Inflammatory macrophage treated with lipopolysaccharide for 1 hour (primary cell): ENCODE data around the gene PDXK.

Experiments used
- DNase-seq, 2 donors: peaks; one replicate each; pipeline ENCODE4 v3.0.0-alpha.2; 2020 to 2022

Gene PDXK

DNA sequence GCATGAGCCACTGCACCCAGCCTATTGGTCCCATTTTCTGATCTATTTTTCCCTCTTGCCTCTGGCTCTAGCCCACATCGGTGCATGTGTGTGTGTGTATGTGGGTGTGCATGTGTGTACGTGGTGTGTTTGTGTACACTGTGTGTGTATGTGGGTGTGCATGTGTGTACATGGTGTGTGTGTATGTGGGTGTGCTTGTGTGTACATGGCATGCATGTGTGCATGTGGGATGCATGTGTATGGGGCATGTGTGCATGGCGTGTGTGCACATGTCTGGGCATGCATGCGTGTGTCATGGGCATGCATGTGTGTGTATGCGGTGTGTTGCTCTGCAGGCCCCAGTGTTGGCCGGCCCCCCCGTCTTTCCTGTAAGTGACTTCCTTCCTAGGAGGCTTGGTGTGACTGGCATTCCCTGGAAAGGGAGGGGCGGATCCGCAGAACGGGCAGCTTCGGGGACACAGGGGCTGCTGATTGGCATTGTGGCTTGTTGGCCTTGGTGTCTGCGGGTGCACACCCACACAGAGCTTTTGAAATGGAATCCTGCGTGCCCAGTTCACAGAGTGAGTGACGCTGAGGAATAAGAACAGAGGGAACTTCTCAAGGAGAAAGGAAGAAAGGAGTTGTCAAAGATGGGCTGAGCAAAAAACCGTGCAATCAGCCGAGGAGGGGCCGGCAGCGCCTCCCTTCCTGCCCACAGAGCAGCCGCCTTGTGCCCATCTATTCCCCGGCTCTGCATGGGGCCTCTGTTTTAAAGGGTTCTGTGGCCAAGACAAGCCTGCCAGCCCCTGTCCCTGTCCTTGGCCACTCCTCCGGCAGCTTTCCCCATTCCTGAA is 8.0 kb downstream of the PDXK start:
- peak in 1 of 2 donors; percentile 41 for DNase-seq

DNA sequence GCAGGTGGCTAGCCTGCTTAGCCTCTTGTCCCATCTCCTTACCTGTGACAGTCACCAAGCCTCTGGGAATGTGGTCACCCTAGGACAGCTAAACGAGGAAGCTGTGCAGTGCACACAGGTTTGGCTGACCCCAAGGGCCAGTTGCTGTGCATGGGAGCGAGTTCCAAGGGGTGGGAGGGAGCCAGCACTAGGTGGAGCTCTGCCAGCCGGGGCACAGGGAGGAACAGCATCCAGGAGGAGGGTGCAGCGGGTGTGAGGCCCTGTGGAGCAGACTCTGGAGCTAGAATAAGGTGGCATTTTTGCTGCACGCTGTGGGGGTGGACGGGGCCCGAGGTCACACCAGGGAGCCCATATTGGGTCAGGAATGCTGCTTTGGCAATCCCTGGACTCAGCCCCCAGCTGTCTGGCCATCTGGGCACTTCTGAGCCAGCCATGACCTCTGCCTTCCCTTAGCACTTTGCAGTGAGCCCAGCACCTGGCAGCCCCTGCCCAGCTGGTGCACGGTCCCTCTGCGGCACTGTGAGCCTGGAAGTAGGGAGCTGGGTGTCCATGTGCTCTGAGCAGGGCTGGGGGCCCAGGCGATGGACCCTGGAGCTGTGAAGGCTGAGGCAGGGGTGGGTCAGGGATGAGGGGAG is 8.7 kb downstream of the PDXK start:
- DNase-seq, result peak in 1 of 2 donors; percentile 42

DNA sequence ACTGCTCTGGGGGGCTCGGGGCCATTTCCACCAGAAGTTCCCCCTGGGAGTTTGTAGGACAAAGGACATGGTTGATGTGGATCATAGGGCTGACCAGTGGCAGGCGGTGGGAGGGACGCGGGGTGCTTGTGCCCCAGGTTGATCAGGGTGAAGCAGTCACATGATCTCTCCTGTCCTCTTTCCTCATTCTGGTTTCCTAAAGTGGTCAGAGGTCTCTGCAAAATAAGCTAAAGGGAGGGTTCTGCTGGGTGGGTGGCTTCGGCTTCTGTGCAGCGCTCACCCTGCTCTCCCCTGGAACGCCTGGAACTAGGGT is 9.2 kb downstream of the PDXK start:
- no peak for DNase-seq

DNA sequence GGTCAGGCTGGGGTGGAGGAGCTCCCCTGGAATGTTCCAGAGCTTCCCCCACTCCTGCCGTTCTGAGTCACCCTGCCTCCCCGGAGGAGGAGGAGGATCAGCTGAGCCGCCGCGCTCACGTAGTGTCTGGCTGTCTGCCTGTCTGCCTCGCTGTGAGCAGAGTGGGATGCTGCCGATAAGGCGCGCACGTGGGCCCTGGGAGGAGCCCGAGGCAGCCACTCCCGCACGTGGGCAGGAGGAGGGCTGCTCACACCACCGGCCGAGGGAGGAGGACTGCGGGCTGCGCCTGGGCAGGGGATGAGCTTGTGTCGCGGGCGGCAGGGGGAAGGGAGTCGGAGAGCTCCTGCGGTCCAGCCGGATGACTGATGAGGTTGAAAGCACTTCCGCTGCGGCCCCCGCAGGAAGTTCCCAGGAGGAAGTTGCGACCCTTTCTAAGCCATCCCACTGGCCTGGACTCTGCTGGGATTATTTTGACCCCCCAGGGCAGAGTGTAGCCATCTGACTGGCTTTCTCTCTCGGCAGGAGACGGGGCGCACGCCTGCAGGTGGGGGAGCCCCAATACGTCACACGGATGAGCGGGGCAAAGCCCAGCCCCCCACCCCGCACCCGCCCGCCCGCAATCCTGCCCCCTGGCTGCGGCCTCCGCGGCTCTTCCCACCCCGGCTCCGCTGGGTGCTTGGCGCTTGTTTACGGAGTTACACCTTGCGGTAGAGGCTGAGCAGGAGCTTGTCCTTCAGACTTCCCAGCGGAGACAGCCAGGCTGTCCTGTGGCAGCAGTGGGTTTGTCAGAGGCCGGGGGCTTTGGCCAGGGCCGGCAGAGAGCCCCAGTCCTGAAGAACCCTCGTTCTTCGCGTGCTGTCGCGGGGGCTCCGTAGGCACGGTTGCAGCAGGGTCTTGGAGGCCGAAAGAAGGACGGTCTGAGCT is 9.8 kb downstream of the PDXK start:
- DNase-seq, result peak; percentile 94 to 99

DNA sequence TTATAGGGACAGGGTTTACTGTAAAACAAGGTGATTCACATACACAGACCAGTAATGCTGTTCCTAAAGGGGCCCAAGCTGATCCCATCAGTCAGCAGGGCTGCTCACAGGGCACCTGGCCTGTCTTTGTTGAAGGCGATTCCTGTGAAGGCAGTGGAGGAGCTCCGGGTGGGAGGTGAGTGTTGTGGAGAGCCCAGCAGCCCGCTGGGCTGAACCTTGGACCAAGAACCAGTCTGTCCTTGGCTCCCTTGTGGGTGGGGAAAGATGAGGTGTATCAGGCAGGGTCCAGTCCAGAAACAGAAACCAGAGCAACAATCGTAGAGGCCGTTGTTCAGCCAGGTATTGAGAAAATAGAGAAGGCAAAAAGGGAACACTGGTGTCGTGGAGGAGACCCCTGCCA is 12.5 kb downstream of the PDXK start:
- DNase-seq, result no peak

DNA sequence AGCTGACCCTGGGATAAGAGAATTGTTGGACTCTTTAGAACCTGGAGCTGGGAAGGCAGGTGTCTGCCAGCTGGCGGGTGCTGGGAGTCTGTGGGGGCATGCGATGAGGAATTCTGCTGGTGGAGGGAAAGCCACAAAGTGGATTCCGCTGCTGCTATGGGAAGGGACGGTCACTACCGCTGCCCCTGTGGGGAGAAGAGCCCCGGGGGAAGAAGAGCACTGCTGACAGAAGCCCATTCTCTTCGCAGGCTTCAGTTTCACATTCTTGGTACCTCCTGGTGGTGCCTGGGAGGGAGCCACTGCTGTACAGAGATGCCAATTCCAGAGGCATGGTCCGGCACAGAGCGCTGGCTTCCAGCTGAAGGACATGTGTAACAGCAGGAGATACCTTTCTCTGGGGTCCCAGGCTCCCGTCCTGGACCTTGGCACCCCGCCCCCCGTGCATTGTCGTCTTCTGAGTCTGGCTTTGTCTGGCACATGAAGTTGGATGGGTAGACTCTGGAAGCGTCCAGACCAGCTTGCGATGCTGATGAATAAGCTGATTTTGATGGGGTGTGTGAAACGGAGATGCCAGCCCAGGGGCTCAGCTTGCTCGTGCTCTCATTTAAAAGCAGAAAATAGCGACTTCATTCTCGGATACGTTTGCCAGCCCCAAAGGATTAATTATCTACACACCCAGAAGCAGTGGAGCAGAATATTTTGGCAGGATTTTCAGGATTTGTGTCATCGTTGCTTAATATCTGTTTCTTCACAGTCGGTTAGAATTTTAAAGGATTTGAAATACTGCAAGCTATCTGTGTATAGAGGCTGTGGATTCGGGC is 13.2 kb downstream of the PDXK start:
- DNase-seq, result no peak

DNA sequence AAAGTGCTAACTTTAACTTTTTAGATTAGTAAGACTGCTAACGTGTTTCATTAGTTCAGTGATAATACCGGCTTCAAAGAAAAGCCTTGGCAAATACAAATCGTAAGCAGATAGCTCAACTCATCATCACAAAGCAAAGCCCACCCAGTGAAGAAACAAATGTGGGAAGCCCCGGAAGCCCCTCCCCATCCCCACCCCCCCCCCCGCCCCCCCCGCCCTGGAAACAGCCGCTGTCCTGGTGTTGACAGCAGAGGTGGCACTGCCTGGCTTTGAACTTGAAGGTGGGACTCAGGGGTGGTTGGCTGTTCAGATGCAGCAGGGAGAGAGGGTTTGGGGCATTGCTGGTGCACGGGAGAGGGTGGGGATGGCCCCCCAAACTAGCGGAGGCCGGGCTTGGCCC is 14.1 kb downstream of the PDXK start:
- no peak for DNase-seq

DNA sequence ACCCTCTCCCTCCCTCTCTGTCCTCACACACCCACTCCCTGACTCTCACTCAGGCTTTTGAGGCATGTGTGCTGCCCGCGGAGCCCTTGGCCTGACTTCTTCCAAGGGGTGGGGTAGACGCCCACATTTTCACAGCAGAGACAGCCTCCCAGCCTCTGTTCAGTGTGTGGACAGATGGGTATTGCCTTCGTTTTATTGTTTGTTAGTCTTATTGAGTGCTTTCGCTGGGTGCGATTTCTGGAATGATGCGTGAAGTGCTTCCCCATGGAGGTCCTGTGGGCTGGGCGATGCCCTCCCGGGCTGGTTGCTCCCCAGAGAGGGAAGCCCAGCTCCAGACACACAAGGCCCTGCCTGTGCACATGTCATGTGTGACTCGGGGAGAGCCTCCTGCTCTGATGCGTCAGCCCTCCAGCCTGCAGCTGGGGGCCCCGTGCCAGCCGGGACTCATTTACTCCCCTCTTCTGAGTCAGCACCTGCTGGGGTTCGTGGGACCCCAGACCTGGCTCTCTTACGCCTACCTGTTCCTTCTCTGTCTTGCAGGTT is 14.7 kb downstream of the PDXK start:
- DNase-seq, result peak; percentile 79 to 84

DNA sequence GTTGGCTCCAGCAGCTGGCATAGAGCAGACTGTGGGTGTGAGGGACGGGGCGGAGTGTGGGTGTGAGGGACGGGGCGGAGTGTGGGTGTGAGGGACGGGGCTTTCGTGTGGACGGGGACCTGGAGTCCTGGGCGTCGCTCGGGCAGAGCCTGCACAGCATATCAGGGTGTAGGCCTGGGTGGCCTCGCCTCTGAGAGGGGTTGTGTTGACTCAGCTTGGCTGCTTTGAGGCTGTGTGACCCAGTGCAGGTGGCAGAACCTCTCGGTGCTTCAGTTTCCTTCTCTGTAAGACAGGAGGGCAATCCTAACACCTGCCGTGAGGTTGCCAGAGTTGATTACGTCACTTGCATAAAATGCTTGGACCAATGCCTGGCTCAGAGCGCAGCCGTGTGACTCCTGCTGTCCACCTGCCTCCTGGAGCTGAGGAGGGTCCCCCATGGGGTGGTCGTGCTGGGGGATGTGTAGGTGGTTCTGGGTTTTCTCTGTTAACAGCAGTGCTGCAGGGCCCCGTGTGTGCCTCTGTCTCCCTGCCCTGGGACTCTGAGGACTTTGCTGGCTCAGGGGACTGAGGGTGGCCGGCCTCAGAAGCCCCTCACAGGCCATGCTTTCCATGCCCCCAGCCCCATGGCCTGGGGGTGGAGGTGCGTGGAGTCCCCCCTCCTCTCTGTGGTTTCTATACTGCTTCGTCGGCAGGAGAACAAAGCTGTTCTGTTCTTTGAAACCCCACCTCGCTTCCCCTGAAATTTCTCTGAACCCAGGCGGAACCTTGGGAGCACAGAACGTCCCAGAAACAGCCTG is 15.4 kb downstream of the PDXK start:
- no peak for DNase-seq

DNA sequence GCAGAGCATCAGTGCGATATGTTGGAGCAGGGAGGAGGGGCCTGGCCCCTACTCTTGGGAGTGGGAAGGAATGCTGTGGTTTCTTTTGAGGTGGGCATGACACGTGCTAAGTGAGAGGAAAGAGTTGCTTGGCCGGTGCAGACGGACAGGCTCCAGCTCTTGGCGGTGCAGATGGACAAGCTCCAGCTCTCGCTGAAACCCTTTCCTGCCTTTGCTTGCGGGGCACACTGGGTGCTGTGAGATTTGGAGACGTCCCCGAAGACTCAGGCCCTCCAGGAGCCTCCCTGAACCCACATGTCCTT is 15.9 kb downstream of the PDXK start:
- no peak for DNase-seq

DNA sequence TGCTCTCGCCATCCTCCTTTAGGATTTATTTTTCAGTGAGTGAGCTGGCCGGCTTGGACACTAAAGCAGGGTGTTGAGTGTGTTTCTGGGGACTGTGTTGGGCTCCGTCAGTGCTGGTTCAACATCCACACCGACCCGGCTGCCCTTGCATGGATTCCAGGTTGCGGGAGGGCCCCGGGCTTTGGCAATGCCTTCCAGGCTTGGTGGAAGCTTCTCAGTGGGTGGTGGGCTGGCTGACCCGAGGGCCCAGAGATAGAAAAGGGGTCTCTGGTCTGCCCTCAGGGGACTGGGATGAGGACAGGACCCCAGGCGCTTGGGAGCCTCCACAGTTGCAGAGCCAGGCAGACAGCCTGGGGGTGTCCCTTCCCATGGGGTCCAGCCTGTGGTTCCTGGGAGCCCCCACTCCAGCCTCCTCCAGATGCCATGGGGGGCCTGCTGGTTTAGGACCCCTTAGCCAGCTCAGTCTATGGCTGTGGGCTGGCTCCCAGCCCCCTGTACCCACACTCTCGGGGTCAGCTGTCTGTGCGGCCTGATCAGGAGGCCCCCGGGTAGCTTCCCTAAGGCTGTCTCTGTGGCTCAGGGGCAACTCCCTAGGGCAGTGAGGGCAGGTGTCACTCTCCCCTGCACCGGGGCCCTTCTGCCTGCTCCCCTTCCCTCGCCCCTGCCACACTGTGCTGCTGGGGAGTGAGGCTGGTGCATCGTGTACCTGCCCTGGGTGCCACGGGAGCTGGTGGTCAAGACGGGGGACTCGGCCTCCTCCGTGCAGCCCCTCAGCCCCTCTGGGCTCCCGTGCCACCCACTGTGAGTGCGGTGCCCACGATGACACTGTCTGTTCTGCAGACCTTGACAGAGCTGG is 16.5 kb downstream of the PDXK start:
- DNase-seq, result no peak

DNA sequence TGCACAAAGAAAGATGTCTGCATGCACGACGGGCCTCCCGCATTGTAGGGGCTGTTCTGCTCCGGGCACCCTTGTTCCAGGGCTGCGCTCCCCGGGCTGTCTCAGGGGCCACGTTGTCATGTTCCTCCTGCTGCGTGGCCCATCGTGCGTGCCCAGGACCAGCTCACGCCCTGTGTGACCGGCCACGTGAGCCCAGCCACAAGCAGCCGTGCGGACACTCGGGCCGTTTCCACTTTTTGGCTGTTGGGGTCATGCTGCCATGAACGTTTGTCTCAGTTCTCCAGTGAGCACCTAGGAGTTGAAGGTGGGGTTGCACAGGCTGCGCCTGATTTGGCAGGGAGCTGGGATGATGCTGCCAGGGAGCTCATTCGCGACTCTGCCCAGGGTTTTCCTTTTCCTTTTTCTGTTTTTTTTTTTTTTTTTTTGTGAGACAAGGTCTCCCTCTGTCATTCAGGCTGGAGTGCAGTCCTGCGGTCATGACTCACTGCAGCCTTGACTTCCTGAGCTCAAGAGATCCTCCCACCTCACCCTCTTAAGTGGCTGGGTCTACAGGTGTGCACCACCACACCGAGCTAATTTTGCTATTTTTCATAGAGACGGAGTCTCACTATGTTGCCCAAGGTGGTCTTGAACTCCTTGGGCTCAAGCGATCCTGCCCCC is 17.4 kb downstream of the PDXK start:
- DNase-seq, result no peak

DNA sequence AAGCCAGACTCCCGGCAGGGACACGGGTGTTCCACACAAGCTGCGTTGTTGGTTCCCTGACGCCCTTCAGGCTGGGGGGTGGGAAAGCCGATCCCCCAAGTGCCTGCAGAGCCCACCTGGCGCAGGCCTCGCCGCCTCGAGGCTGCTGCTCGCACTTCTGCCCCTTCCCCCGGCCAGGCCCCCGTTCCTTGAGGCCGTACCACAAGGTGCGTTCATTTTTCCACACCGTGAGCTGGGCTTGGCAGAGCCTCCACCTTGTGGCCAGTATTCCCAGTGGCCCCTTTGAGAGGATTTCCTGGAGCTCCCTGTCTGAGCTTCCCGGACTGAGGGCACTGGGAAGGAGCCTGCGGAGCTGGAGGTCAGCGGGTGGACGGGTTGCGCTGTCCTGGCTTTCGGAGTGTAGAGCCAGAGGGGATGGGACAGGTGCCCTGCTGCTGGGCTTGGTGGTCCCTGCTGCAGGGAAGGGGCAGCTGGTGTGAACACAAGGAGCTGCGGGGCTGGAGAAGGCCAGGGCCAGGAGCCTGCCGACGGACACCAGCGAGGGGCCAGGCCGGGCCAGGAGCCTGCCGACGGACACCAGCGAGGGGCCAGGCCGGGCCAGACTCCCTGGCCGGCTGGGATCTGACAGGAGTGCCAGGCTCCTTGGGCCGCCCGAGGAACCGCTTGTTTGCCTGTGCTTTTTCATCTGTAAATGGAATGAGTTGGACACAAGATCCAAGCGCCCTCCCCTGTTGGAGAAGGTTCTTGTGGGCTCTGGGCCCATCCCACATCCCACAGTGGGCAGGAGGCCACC is 18.4 kb downstream of the PDXK start:
- DNase-seq, result no peak

DNA sequence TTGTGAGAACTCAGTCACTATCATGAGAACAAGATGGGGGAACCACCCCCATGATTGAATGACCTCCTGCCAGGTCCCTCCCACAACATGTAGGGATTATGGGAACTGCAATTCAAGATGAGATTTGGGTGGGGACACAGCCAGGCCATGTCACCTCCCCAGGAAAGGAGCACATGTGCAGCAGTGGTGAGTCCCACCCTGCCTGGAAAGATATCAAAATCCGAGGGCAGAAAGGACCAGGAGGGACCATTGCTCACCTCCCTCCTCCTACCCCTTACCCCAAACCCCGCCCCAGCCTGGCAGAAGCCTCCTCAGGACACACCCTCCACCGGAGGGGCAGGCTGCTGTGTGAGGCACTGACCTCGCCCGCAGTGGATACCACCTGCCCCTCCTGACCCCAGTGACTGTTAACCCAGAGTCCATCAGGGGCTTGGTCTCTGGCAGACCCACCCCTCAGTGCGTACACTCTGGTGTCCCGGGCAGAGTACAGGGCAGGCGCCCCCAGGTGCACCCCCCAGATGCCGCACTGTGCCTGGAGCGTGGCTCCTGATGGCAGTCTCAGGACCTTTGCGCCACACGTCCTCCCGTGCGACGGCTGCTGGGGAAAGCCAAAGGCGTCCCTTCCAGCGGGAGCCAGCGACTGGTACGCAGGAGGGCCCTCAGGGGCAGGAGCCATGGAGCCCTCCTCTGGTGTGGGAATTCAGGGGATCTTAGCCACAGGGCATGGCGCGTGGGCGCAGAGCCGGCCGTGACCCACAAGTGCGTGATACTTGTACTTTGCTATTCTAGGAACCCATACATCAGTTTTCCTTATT is 20.9 kb downstream of the PDXK start:
- DNase-seq, result peak in 1 of 2 donors; percentile 54

DNA sequence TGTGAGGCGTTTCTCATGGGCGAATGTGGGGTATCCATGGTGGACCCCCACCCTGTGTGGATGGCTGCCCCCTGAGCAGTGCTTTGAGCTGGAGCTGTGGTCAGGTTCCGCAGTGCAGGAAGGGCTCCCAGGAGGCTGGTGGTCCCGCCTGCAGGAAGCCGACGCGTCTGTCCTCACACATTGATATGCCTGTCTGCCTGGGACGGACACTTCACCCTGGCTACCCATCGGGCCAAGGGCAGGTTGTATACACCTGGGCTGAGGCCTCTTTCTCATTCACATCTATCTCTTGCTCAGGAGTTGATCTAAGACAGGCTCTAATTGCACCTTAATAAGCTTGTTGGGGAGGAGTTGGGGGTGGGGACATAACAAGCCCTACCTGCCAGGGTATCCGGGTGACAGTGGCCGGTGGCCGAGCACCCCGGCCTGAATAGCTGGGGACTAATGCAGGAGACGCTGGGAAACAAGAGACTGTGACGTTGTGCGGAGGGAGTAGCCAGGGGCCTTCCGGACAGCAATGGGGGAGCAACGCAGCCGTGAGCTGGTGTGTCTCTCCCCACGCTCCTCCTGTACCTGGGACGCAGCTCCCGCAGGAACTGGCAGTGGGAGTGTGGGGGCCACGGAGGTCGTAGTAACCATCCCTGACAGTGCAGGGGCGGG is 21.7 kb downstream of the PDXK start:
- DNase-seq, result no peak

DNA sequence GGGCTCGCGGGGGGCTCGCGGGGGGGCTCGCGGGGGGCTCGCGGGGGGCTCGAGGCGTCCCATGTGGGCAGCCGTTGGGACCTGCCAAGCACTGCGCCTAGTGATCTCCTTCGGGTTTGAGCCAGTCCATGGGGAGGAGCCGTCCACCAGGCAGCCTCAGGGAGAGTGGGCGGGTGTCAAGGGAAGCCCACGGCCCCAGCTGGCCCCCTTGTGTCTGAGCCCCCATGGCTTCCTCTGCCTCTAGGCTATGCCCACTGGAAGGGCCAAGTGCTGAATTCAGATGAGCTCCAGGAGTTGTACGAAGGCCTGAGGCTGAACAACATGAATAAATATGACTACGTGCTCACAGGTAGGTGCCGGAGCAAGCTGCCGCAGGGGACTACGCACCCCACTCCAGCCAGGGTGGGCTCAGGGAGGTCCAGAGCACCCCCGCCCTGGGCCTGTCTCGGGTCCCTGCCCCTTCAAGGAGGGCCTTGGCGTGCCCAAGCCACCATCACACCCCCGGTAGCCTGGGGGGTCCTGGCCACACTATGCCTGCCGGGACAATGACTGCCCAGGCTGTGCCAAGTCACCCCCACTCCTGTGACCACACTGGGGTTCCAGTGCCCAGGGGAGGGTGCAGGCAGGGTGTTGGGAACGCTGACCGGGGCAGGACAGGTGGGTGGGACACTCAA is 22.6 kb downstream of the PDXK start:
- DNase-seq, result no peak

DNA sequence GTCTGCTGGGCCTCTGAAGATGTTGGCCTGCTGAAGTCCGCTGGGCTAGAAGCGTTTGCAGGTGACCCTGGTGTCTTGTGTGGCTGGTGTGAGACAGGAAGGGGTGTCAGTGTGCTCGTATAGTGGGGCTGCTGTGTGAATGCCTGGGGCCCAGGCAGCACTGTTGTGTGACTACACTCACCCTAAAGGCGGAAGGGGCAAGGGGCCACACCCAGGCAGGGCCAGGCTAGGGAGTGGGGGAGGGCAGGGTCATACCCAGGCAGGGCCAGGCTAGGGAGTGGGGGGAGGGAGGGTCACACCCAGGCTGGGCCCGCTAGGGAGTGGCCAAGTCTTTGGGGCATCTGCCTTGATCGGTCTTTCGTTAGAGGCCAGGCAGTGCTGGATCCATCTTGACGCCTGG is 25.0 kb downstream of the PDXK start:
- no peak for DNase-seq
